ENCODE measurements around the gene NOC4L.
"Not testable (repeated sequence)": the region's sequence is repeated elsewhere in the genome, so short reads cannot be mapped to it uniquely, and the experiment has no call there.

The NOC4L gene

GRCh38 chr12:132146772-132147422, 2.6 kb downstream of the NOC4L start:
- TF ChIP-seq CTCF (IDR thresholded peaks at IDR 0.05; ENCODE audit: low read depth, low read length, missing control alignments) = no peak
- DNase-seq (ENCODE audit: low read depth) = no peak
- in situ Hi-C loops (cut with HindIII; ENCODE audit: low sequenced_read_pairs) = no loop called here
- no peak overlapping the region for H3K4me3 ChIP-seq (ENCODE audit: low read depth, low read length)

GRCh38 chr12:132147423-132148367, 3.4 kb downstream of the NOC4L start:
- no peak for TF ChIP-seq CTCF (IDR thresholded peaks at IDR 0.05; ENCODE audit: low read depth, low read length, missing control alignments)
- in situ Hi-C loops (cut with HindIII; ENCODE audit: low sequenced_read_pairs) = no loop called here
- H3K4me3 ChIP-seq (ENCODE audit: low read depth, low read length) = no peak overlapping the region
- no peak for DNase-seq (ENCODE audit: low read depth)

- in situ Hi-C loops (cut with HindIII; ENCODE audit: low sequenced_read_pairs) = no loop called here
- no peak for DNase-seq (ENCODE audit: low read depth)
- no peak overlapping the region for H3K4me3 ChIP-seq (ENCODE audit: low read depth, low read length)
Measured at GRCh38 chr12:132148368-132149045, 4.2 kb downstream of the NOC4L start.

GRCh38 chr12:132149526-132149925, 5.3 kb downstream of the NOC4L start:
- DNase-seq (ENCODE audit: low read depth); in situ Hi-C loops (cut with HindIII; ENCODE audit: low sequenced_read_pairs): not testable (repeated sequence)

More at GRCh38 chr12:132148368-132149045, 4.2 kb downstream of the NOC4L start:
- TF ChIP-seq CTCF (IDR thresholded peaks at IDR 0.05; ENCODE audit: low read depth, low read length, missing control alignments) = no peak

GRCh38 chr12:132150780-132151144, 6.5 kb downstream of the NOC4L start:
- in situ Hi-C loops (cut with HindIII; ENCODE audit: low sequenced_read_pairs) = no loop called here
- H3K4me3 ChIP-seq (ENCODE audit: low read depth, low read length) = no peak overlapping the region
- TF ChIP-seq CTCF (IDR thresholded peaks at IDR 0.05; ENCODE audit: low read depth, low read length, missing control alignments) = no peak
- DNase-seq (ENCODE audit: low read depth) = no peak

More at GRCh38 chr12:132149526-132149925, 5.3 kb downstream of the NOC4L start:
- not testable (repeated sequence) for H3K4me3 ChIP-seq (ENCODE audit: low read depth, low read length)

- in situ Hi-C loops (cut with HindIII; ENCODE audit: low sequenced_read_pairs) = no loop called here
Measured at GRCh38 chr12:132151145-132151765, 7.0 kb downstream of the NOC4L start.

More at GRCh38 chr12:132151145-132151765, 7.0 kb downstream of the NOC4L start:
- no peak overlapping the region for H3K4me3 ChIP-seq (ENCODE audit: low read depth, low read length)
- no peak for DNase-seq (ENCODE audit: low read depth)
- TF ChIP-seq CTCF (IDR thresholded peaks at IDR 0.05; ENCODE audit: low read depth, low read length, missing control alignments) = no peak

All from astrocyte of the cerebellum (primary cell).